ENCODE results near the gene BRI3BP.
"Not testable (repeated sequence)": the region's sequence is repeated elsewhere in the genome, so short reads cannot be mapped to it uniquely, and the experiment has no call there.

BRI3BP gene

GRCh38 chr12:124970647-124971402 is 22.6 kb upstream of the BRI3BP start:
- DNase-seq, result no peak

DNA sequence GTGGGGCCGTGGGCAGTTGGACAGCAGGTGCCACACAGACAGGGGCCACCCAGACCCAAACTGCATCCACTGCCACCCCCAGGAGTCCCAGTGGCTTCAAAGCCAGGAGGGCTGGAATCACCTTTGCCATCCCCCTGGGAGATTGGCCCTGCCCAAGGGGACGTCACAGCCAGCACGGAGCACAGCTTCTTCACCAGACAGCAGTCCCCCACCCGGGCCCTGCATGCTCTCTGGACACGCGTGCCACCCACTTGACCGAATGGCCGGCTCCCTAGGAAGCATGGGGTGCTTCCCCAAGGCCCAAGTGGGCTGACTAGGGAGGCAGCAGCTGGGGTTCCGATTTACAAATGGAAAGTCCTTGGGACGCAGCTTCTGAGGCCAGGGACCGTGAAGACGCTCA is 21.8 kb upstream of the BRI3BP start:
- no peak for DNase-seq

DNA sequence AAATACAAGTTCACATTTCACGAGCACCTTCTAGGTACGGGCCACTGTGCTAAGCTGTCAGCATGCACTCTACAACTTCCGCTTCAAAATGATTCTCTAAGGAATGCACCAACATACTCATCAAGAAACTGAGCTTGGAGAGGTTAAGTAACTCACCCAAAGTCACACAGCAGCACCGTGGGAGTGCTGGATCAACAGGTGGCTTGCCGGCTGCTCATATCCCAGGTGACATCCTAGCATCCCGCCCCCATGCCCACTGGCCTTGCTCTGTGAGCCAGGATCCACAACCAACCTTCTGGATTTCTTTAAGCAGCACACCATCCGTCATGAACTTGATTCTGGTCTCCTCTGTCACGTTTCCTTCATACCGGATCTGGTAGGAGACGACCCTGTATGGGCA is 21.2 kb upstream of the BRI3BP start:
- DNase-seq, result no peak

DNA sequence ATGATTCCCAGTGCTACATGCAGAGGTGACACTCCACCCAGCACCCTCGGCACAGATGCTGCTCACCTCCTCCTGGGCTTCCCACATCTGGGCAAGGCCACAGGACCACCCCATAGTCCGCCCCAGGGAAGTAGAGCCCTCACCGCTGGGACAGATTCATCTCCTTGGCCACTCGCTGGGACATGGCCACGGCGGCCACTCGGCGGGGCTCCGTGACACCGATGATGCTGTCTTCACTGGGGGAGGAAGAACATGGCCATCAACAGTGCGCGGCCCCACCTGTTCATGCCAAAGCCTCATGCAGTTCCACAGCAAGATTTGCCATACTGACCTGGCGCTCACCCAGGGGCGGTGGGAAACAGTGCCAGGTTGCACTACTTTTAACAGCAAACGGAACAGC is 18.2 kb upstream of the BRI3BP start:
- no peak for DNase-seq

- no peak for DNase-seq
Measured at GRCh38 chr12:124976999-124977398, 16.4 kb upstream of the BRI3BP start.

- no peak for DNase-seq
Measured at GRCh38 chr12:124979568-124979967, 13.9 kb upstream of the BRI3BP start.

DNA sequence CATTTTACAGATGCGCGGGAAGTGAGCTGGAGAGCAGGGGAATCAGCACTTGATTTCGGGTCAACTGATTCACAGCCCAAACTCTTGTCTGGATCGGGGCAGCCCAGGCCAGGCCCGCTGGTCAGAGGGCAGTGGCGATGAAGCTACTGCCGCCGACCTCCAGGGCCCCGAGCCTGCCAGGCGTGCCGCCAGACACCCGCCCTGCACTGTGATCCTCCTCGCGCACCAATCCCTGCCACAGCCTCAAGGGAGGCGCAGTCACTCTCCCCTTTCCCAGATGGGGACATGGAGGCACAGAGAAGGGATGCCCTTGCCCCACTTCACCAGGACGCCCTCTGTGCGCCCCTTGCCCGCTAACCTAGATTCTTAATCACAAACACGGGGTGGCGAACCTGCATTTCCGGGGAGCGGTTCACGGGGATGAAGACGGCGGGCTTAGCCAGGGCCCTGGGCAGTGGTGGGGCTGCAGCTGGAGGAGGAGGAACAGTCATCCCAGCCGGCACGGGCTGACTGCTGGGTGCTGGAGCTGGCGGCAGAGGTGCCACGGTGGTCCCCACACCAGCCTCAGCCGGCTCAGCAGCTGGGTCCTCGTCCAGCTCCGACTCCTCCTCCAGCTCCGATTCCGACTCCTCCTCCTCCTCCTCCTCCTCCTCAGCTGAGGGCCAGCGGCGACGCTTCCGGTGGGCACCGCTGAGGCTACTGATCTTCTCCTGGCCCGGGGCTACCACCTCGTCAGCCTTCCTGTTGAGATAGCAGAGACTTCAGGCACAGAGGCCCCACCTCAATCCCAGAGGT is 13.2 kb upstream of the BRI3BP start:
- no peak for DNase-seq

DNA sequence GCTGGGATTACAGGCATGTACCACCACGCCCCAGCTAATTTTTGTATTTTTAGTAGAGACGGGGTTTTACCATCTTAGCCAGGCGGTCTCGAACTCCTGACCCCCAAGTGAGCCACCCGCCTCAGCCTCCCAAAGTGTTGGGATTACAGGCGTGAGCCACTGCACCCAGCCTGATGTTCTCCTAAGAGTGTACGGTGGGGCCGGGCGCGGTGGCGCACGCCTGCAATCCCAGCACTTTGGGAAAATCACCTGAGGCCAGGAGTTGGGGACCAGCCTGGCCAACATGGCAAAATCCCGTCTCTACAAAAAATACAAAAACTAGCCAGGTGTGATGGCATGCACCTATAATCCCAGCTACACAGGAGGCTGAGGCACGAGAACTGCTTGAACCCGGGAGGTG is 6.6 kb upstream of the BRI3BP start:
- DNase-seq, result not testable (repeated sequence)

DNA sequence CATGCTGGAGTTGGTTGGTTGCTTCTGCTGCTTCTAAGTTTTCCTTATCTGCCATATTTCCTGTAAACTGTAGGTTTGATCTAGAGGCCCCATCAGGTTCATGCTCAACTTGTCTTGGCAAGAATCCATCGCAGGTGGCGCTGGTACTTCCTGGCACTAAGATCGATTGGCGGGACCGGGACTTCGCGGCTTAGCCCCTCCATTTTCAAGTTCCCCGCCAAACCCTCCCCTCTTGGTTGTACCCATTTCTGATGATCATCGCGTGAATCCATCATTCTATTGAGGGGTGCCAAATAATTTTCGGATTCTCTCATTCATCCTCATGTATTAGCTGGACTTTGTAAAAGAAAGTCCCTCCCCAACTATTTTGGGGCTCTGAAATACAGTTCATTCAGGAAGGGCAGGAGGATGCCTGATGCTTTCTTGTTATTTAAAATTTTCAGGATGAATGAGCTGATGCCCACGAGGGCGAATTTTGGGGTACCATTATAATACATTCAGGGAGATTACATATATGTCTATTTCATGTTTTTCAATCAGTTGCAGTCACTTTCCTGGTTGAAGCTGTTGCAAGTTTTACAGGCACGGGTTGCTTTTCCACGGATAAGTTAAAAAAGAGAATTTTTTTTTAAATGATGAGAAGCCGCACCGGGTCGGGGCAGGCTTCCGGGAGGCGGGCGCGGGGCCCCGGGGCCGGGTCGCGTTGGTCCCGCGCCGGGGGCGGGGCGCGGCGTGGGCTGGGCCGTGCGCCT is 395 bp upstream of the BRI3BP start:
- DNase-seq, result peak; percentile 54

GRCh38 chr12:124994437-124994975 is 1.1 kb downstream of the BRI3BP start:
- no peak for DNase-seq

DNA sequence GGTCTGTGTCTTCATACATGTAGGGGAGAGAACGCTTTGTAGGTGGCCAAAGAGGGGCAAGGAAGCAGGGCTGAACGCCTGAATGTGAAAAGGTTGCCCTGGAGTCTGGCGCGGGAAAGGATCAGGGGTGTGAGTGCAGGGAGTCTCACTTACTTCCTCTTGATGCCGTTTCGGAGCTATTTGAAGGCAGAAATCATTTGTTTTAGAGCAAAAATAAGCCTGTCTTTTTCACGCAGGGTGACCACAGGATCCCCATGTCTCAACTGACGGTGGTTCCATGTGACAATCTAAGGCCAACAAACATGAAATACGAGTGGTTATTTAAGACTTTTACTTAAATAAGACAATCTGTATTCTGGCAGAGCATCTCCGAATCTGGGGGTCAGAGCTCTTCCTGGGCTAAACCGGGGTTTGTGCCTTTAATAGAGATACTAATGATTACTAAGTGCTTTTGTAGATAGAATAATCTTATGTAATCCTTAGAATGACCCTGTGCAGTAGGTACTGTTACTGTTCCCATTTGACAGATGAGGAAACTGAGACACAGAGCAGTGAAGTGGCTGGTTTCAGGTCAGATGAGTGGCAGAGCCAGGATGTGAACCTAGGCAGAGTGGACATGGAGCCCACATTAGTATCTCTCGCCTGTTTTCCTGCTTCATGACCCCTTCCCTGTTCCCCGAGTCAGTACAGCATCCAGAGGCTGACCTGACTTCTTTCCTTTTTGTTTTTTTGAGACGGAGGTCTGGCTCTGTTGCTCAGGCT is 1.9 kb downstream of the BRI3BP start:
- DNase-seq, result no peak

DNA sequence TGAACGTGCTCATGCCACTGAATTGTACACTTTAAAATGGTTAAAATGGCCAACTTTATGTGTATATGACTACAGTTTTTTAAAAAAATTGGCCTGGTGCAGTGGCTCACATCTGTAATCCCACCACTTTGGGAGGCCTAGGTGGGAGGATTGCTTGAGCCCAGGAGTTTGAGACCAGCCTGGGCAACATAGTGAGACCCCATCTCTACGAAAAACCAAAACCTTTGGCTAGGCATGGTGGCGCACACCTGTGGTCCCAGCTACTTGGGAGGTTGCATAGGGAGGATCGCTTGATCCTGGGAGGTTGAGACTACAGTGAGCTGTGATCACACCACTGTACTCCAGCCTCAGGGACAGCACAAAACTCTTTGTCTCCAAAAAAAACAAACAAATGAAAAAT is 5.3 kb downstream of the BRI3BP start:
- no peak for DNase-seq

DNA sequence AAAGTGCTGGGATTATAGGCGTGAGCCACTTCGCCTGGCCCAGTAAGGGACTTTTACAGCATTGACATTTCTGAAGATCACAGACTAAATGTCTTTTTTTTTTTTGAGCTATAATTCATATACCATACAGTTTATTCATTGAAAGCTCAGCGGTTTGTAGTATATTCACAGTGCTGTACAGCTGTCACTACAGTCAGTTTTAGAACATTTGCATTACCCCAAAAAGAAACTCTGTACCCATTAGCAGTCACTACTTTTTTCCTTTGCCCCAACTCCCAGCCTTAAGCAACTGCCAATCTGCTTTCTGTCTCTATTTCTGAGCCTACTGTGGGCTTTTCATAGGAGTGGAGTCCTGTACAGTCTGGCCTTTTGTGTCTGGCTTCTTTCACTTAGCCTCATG is 8.2 kb downstream of the BRI3BP start:
- DNase-seq, result no peak

- no peak for DNase-seq
Measured at GRCh38 chr12:125003021-125003420, 9.6 kb downstream of the BRI3BP start.

DNA sequence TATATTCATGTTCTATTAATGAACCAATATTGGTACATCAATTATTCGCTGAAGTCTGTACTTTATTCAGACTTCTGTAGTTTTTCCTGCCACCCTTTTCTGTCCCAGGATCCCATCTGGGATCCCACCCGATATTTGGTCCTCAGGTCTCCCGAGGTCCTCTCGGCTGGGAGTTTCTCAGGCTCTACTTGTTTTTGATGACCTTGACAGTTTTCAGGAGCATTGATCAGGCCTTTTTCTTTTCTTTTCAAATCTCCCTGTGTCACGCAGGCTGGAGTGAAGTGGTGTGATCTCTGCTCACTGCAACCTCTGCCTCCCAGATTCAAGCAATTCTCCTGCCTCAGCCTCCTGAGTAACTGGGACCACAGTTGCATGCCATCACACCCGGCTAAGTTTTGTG is 11.2 kb downstream of the BRI3BP start:
- DNase-seq, result no peak

DNA sequence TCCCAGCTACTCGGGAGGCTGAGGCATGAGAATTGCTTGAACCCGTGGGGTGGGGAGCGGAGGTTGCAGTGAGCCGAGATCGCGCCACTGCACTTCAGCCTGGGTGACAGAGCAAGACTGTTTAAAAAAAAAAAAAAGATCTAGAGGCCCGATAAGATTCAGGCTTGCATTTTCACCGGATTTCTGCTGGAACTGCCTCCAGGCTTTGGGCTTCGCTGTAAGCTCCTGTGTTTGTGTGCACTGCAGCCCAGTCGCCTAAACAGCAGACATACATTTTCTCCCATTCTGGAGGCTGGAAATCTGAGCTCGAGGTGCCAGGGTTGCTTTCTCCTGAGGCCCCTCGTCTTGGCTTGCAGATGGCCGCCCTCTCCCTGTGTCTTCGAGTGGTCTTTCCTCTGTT is 12.2 kb downstream of the BRI3BP start:
- no peak for DNase-seq

GRCh38 chr12:125006365-125006764 is 12.9 kb downstream of the BRI3BP start:
- DNase-seq, result no peak

- DNase-seq, result no peak
Measured at GRCh38 chr12:125013816-125014442, 20.5 kb downstream of the BRI3BP start.

- DNase-seq, result no peak
Measured at GRCh38 chr12:125014526-125014925, 21.1 kb downstream of the BRI3BP start.

DNA sequence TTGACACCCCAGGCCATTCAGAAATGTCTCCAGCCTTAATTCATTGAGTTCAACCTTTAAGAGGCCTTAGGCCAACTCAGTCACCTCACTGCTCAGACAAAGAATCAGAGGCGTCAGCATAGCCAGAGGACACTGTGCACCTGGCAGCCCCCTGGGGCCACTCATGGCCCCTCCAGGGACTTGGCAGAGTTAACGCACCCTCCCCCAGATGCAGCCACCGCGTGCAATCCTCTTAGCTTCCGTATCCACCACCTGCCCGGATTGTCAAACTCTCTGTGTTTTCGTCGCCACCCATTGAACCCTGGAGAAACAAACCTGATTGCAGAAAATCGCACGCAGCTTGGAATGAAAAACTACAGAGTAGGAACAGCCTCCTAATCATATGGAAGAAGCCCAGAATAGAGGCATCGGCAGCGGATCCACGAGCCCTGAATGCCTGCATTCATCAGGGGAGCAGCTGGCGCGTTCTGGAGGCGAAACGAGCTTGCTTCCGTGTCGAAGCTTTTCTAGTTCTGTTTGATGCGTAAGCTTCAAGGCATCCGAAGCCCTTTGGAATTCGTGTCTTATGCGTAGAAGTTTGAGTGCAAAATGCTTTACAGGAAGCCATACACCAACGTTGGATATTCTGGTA is 22.4 kb downstream of the BRI3BP start:
- DNase-seq, result no peak

DNA sequence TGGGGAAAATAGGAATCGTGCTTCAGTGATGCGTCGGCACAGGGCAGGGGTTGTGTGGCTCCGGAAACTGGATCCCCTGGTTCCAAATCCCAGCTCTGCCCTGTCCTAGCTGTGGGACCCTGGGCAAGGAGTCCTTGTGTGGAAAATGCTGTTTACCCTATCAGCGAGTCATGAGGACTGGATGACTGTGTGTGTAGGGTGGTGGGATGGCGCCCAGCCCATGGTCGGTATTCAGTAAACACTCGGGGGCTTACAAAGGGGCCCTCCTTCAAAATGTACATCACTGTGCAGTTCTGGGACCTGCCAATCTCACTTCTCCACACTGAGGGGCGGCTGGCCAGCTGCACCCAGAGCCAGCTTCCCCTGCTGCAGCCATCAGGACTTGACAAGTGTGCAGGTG is 24.4 kb downstream of the BRI3BP start:
- DNase-seq, result no peak

Data from right kidney (tissue), 1 donor.